ENCODE results near the gene LSAMP. TPM values are rescaled to one million over a fixed set of nuclear protein-coding genes. Genes with fewer than 3 reads are reported as not detected.

Gene LSAMP
- total and polyA plus RNA-seq, 2 experiments from 2014 or later = 2.0 to 2.9 TPM

DNA sequence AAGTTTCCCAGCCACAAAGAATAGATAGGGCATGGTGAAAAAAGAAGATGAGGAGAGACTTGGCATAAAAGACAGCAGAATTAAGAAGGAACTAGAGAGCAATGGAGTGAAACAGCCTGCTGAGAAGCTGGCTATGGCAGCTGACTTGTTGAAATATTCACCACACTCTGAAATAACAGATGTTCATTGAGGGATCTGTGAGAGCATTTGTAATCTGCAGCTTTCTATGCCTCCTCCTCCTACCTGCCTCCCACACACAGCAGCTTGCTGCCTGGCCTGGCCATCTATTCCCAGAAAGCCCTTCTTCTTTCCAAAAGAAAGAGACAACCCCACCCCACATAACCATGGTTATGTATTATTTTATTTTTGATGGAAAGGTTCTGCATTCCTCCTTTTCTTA is 518.1 kb downstream of the LSAMP start:
- ATAC-seq (no peak), DNase-seq (ENCODE audit: low spot score) (no peak)
- Mint-ChIP-seq H3K9me3 (peaks cover 2% of the 10 kb centered on the region; the same call in 2 of the 3 replicates), H3K4me3 (no peak overlapping the region), H3K4me1 (peaks cover 17% of the 10 kb centered on the region; the same call in 2 of the 3 replicates), H3K36me3 (ENCODE audit: low read depth) (no peaks in the 10 kb centered on the region), H3K27me3 (ENCODE audit: insufficient read depth, low read depth, poor library complexity) (no peaks in the 10 kb centered on the region), H3K27ac (no peak overlapping the region)
- Histone ChIP-seq H3K4me1 (ENCODE audit: insufficient read depth) (peaks cover 6% of the 10 kb centered on the region; the same call in 1 of the 2 replicates), H3K36me3 (ENCODE audit: insufficient read depth) (no peaks in the 10 kb centered on the region), H2AFZ (no peak overlapping the region), H3F3A (replicated peaks; ENCODE audit: low read depth) (no peaks in the 10 kb centered on the region), H3K27ac (ENCODE audit: low read depth) (no peak overlapping the region), H3K9me2 (ENCODE audit: insufficient read depth) (no peaks in the 10 kb centered on the region), H3K4me3 (no peak overlapping the region), H3K27me3 (ENCODE audit: insufficient read depth) (no peaks in the 10 kb centered on the region), H3K4me2 (no peak overlapping the region), H4K20me1 (replicated peaks; ENCODE audit: insufficient read depth) (no peaks in the 10 kb centered on the region), H3K79me2 (replicated peaks; ENCODE audit: insufficient read depth) (no peaks in the 10 kb centered on the region)
- TF ChIP-seq, protein P1, sequence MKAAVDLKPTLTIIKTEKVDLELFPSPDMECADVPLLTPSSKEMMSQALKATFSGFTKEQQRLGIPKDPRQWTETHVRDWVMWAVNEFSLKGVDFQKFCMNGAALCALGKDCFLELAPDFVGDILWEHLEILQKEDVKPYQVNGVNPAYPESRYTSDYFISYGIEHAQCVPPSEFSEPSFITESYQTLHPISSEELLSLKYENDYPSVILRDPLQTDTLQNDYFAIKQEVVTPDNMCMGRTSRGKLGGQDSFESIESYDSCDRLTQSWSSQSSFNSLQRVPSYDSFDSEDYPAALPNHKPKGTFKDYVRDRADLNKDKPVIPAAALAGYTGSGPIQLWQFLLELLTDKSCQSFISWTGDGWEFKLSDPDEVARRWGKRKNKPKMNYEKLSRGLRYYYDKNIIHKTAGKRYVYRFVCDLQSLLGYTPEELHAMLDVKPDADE (IDR thresholded peaks at IDR 0.05) = no peak
- TF ChIP-seq JUNB (IDR thresholded peaks at IDR 0.05; ENCODE audit: unreplicated experiment) (no peak), ZNF331 (CRISPR knock-in tag; IDR thresholded peaks at IDR 0.05; ENCODE audit: low read depth) (no peak), ZNF114 (CRISPR knock-in tag; IDR thresholded peaks at IDR 0.05) (no peak), EZH2phosphoT487 (IDR thresholded peaks at IDR 0.05; ENCODE audit: unreplicated experiment) (no peak)
- TF ChIP-seq, protein P2, sequence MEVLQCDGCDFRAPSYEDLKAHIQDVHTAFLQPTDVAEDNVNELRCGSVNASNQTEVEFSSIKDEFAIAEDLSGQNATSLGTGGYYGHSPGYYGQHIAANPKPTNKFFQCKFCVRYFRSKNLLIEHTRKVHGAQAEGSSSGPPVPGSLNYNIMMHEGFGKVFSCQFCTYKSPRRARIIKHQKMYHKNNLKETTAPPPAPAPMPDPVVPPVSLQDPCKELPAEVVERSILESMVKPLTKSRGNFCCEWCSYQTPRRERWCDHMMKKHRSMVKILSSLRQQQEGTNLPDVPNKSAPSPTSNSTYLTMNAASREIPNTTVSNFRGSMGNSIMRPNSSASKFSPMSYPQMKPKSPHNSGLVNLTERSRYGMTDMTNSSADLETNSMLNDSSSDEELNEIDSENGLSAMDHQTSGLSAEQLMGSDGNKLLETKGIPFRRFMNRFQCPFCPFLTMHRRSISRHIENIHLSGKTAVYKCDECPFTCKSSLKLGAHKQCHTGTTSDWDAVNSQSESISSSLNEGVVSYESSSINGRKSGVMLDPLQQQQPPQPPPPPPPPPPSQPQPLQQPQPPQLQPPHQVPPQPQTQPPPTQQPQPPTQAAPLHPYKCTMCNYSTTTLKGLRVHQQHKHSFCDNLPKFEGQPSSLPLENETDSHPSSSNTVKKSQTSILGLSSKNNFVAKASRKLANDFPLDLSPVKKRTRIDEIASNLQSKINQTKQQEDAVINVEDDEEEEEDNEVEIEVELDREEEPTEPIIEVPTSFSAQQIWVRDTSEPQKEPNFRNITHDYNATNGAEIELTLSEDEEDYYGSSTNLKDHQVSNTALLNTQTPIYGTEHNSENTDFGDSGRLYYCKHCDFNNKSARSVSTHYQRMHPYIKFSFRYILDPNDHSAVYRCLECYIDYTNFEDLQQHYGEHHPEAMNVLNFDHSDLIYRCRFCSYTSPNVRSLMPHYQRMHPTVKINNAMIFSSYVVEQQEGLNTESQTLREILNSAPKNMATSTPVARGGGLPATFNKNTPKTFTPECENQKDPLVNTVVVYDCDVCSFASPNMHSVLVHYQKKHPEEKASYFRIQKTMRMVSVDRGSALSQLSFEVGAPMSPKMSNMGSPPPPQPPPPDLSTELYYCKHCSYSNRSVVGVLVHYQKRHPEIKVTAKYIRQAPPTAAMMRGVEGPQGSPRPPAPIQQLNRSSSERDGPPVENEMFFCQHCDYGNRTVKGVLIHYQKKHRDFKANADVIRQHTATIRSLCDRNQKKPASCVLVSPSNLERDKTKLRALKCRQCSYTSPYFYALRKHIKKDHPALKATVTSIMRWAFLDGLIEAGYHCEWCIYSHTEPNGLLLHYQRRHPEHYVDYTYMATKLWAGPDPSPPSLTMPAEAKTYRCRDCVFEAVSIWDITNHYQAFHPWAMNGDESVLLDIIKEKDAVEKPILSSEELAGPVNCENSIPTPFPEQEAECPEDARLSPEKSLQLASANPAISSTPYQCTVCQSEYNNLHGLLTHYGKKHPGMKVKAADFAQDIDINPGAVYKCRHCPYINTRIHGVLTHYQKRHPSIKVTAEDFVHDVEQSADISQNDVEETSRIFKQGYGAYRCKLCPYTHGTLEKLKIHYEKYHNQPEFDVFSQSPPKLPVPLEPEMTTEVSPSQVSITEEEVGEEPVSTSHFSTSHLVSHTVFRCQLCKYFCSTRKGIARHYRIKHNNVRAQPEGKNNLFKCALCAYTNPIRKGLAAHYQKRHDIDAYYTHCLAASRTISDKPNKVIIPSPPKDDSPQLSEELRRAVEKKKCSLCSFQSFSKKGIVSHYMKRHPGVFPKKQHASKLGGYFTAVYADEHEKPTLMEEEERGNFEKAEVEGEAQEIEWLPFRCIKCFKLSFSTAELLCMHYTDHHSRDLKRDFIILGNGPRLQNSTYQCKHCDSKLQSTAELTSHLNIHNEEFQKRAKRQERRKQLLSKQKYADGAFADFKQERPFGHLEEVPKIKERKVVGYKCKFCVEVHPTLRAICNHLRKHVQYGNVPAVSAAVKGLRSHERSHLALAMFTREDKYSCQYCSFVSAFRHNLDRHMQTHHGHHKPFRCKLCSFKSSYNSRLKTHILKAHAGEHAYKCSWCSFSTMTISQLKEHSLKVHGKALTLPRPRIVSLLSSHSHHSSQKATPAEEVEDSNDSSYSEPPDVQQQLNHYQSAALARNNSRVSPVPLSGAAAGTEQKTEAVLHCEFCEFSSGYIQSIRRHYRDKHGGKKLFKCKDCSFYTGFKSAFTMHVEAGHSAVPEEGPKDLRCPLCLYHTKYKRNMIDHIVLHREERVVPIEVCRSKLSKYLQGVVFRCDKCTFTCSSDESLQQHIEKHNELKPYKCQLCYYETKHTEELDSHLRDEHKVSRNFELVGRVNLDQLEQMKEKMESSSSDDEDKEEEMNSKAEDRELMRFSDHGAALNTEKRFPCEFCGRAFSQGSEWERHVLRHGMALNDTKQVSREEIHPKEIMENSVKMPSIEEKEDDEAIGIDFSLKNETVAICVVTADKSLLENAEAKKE (CRISPR knock-in tag; IDR thresholded peaks at IDR 0.05) = no peak
- TF ChIP-seq, protein P3, sequence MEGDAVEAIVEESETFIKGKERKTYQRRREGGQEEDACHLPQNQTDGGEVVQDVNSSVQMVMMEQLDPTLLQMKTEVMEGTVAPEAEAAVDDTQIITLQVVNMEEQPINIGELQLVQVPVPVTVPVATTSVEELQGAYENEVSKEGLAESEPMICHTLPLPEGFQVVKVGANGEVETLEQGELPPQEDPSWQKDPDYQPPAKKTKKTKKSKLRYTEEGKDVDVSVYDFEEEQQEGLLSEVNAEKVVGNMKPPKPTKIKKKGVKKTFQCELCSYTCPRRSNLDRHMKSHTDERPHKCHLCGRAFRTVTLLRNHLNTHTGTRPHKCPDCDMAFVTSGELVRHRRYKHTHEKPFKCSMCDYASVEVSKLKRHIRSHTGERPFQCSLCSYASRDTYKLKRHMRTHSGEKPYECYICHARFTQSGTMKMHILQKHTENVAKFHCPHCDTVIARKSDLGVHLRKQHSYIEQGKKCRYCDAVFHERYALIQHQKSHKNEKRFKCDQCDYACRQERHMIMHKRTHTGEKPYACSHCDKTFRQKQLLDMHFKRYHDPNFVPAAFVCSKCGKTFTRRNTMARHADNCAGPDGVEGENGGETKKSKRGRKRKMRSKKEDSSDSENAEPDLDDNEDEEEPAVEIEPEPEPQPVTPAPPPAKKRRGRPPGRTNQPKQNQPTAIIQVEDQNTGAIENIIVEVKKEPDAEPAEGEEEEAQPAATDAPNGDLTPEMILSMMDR (conservative IDR thresholded peaks at IDR 0.05; ENCODE audit: low read depth in 2 of 2) = no peak
- TF ChIP-seq, protein P4, sequence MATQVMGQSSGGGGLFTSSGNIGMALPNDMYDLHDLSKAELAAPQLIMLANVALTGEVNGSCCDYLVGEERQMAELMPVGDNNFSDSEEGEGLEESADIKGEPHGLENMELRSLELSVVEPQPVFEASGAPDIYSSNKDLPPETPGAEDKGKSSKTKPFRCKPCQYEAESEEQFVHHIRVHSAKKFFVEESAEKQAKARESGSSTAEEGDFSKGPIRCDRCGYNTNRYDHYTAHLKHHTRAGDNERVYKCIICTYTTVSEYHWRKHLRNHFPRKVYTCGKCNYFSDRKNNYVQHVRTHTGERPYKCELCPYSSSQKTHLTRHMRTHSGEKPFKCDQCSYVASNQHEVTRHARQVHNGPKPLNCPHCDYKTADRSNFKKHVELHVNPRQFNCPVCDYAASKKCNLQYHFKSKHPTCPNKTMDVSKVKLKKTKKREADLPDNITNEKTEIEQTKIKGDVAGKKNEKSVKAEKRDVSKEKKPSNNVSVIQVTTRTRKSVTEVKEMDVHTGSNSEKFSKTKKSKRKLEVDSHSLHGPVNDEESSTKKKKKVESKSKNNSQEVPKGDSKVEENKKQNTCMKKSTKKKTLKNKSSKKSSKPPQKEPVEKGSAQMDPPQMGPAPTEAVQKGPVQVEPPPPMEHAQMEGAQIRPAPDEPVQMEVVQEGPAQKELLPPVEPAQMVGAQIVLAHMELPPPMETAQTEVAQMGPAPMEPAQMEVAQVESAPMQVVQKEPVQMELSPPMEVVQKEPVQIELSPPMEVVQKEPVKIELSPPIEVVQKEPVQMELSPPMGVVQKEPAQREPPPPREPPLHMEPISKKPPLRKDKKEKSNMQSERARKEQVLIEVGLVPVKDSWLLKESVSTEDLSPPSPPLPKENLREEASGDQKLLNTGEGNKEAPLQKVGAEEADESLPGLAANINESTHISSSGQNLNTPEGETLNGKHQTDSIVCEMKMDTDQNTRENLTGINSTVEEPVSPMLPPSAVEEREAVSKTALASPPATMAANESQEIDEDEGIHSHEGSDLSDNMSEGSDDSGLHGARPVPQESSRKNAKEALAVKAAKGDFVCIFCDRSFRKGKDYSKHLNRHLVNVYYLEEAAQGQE (IDR thresholded peaks at IDR 0.05; ENCODE audit: unreplicated experiment) = no peak
